Measurements from ENCODE around the gene COX7A2L. TPM values are rescaled to one million over a fixed set of nuclear protein-coding genes. Genes with fewer than 3 reads are reported as not detected.
"Not testable (repeated sequence)": the region's sequence is repeated elsewhere in the genome, so short reads cannot be mapped to it uniquely, and the experiment has no call there.

COX7A2L gene
- 100 to 1,000 TPM in 1 of 2 donors, 10 to 100 TPM in 1; 97.2 to 111 TPM for total RNA-seq
- long read RNA-seq, transcript COX7A2L-201 (3 exons, 1,112 nt), result major isoform, 204 of 219 reads
- long read RNA-seq, partial matches to known transcripts, result 5 of 219 reads
- long read RNA-seq, other reads (novel, unspliced or antisense), result 9 of 219 reads

GRCh38 chr2:42360890-42361727 is at the start of gene COX7A2L:
Gene COX7A2L, minus strand, starts transcription at chr2:42361217. Its CDS starts 56 bp downstream, at chr2:42361161.
- ATAC-seq (peak; percentile 91), DNase-seq (peak; percentile 97 to 98)
- intact Hi-C loops (cut with DNase I, micrococcal nuclease), result no loop called here

DNA sequence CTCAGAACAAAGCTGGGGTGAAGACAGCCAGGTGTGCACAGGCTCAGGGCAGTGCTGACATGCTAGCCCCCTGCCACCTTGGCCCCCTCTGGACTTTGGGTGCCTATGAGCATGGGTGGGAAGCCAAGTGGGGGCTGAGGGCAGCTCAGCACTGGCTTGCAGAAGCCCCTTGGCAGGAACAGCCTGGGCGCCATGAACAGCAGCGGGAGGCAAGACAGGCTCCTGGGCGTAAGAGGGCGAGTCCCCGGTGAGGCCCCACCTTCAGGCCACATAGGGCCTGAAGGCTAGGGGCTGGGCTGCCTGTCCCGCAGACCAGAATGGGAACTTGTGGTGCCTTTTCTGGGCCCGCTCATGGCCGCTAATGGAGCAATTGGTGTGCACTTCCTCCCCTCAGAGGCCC is 47.0 kb upstream of the COX7A2L start:
- intact Hi-C loops (cut with DNase I, micrococcal nuclease), result no loop called here
- DNase-seq, result no peak
- ATAC-seq, result no peak

- intact Hi-C loops (cut with DNase I, micrococcal nuclease), result no loop called here
- DNase-seq, result no peak
- ATAC-seq, result no peak
Measured at GRCh38 chr2:42407476-42407875, 46.5 kb upstream of the COX7A2L start.

DNA sequence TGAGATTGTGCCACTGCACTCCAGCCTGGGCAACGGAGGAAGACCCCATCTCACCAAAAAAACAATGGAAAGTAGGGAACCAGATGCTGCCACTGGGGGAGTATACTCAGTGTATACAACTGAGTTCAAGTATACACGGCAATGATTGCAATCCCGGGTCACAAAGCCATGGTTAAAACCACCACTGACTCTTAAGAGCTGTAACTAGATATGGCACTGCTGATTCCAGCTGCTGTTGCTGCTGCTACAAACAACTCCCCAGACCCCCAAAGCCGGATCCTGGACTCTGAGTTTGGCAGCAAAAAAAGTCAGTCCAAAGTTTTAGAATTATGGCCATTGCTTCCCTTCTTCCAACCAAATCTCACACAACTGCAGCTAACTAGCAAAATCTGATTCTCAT is 43.7 kb upstream of the COX7A2L start:
- DNase-seq (no peak), ATAC-seq (no peak)
- intact Hi-C loops (cut with DNase I, micrococcal nuclease), result no loop called here

DNA sequence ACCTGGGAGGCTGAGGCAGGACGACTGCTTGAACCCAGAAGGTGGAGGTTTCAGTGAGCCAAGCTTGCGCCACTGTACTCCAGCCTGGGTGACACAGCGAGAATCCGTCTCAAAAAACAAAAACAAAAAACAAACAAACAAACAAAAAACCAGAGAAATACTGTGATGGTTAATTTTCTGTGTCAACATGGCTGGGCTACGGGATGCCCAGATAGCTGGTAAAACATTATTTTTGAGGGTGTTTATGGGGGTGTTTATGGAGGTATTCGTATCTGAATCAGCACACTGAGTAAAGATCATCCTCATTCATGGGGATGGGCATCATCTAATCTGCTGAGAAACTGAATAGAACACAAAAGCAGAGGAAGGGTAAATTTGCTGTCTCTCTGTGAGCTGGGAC is 40.8 kb upstream of the COX7A2L start:
- ATAC-seq (no peak), DNase-seq (no peak)
- intact Hi-C loops (cut with DNase I, micrococcal nuclease), result no loop called here

DNA sequence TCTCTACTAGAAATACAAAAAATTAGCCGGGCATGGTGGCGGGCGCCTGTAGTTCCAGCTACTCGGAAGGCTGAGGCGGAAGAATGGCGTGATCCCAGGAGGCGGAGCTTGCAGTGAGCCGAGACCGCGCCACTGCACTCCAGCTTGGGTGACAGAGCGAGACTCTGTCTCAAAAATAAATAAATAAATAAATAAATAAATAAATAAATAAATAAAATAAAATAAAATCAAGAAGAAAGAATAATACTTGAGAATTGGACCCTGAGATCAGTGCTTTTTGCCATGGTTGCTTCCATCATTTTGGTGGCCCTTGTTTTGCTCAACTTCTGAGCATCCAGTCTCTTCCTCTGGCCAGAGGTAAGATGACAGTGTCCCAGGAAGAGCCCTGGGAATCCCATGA is 37.0 kb upstream of the COX7A2L start:
- intact Hi-C loops (cut with DNase I, micrococcal nuclease); DNase-seq: not testable (repeated sequence)

DNA sequence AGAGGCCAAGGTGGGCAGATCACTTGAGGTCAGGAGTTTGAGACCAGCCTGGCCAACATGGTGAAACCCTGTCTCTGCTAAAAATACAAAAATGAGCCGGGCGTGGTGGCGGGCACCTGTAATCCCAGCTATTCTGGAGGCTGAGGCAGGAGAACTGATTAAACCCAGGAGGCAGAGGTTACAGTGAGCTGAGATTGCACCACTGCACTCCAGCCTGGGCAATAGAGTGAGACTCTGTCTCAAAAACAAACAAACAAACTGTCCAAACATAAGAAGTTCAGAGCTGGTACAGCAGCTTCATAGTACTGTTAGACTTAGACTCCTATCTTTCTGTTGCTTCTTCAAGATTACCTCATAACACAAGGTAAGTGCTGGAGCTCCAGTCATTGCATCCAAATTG is 32.3 kb upstream of the COX7A2L start:
- ATAC-seq; DNase-seq; intact Hi-C loops (cut with DNase I, micrococcal nuclease): not testable (repeated sequence)

More for the DNA sequence above, 37.0 kb upstream of the COX7A2L start:
- ATAC-seq, result not testable (repeated sequence)

- intact Hi-C loops (cut with DNase I, micrococcal nuclease), result no loop called here
- DNase-seq, result no peak
- ATAC-seq, result no peak
Measured at GRCh38 chr2:42392191-42392590, 31.2 kb upstream of the COX7A2L start.

DNA sequence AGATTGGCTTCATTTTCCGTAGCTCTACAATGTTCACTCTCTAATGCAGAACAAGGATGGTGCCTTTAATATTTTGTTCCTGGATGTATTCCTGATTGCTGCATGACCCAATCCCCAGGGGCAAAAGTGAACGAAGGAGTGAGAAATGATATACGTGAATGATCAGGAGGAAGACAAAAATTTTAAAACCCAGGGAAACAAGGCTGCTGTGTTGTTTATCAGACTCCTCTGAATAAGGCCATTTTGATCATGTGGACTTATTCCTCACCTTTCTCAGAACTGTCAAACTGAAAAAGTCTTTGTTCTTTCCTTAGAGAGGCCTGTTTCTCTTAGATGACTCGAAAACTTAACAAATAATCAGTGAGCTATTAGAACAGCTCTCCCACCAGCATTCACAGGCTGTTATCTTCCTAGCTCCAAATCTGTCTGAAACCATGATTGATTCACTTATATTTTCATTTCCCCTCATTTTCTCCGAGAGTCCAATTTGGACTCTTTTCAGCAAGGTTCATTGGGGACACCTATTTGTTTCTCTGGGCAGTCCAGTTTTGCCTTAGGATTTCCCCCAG is 29.5 kb upstream of the COX7A2L start:
- ATAC-seq (no peak), DNase-seq (no peak)
- intact Hi-C loops (cut with DNase I, micrococcal nuclease), result no loop called here

GRCh38 chr2:42386682-42387081 is 25.7 kb upstream of the COX7A2L start:
- intact Hi-C loops (cut with DNase I, micrococcal nuclease), result no loop called here
- DNase-seq, result no peak
- ATAC-seq, result no peak

GRCh38 chr2:42385225-42385624 is 24.2 kb upstream of the COX7A2L start:
- peak in 1 of 2 donors; percentile 55 for DNase-seq
- peak; percentile 85 for ATAC-seq
- intact Hi-C loops (cut with DNase I, micrococcal nuclease), result no loop called here

GRCh38 chr2:42383855-42384530 is 23.0 kb upstream of the COX7A2L start:
- ATAC-seq, result no peak

GRCh38 chr2:42382144-42382543 is 21.1 kb upstream of the COX7A2L start:
- intact Hi-C loops (cut with DNase I, micrococcal nuclease), result no loop called here
- ATAC-seq, result peak; percentile 54

More at GRCh38 chr2:42383855-42384530, 23.0 kb upstream of the COX7A2L start:
- intact Hi-C loops (cut with DNase I, micrococcal nuclease), result no loop called here
- DNase-seq, result no peak

DNA sequence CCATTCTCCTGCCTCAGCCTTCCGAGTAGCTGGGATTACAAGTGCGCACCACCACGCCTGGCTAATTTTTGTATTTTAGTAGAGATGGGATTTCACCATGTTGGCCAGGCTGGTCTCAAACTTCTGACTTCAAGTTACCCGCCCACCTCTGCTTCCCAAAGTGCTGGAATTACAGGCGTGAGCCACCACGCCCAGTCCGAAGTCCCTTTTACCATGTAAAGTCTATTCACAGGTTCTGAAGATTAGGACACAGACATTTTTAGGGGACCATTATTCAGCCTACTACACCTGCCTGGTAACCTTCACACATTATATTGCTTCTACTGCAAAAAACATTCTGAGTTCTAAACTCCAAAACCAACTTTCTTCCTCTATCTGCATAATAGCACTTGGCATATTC is 19.0 kb upstream of the COX7A2L start:
- ATAC-seq, result peak; percentile 81
- intact Hi-C loops (cut with DNase I, micrococcal nuclease), result not testable (repeated sequence)
- DNase-seq, result peak; percentile 48 to 72

More at GRCh38 chr2:42382144-42382543, 21.1 kb upstream of the COX7A2L start:
- no peak for DNase-seq

DNA sequence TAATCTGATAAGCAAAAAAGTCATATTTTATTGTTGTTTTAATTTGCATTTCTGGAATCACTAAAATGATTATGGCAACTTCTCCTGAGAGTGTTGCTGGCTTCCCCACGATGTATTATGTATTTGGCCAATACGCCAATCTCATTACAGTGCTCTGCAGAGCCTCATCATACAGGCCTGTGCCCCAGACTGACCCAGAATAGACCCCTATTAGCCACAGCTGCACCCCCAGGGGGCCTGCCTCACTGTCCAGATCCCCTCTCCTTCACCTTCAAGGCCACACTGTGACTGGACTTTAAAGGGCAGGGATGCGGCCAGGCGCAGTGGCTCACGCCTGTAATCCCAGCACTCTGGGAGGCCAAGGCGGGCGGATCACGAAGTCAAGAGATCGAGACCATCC is 17.4 kb upstream of the COX7A2L start:
- intact Hi-C loops (cut with DNase I, micrococcal nuclease), result no loop called here
- ATAC-seq, result no peak
- DNase-seq, result no peak

DNA sequence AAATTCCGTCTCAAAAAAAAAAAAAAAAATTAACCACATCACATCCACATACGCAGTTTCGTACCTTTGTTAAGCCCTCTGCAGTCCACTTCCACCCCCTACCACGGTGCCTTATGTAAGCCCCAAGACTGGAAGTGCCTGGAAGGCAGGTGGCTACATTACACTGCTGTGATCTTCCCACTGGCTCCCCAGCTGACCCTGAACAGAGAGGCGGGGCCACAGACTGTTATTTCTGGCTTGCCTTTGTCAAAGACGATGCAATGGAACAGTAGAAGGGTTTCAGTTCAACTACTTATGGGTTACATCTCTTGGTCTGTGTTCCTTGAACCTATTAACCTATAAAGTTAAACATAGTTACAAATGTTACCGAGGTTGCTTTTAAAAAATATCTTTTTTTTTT is 15.7 kb upstream of the COX7A2L start:
- DNase-seq (no peak), ATAC-seq (no peak)
- intact Hi-C loops (cut with DNase I, micrococcal nuclease), result no loop called here

DNA sequence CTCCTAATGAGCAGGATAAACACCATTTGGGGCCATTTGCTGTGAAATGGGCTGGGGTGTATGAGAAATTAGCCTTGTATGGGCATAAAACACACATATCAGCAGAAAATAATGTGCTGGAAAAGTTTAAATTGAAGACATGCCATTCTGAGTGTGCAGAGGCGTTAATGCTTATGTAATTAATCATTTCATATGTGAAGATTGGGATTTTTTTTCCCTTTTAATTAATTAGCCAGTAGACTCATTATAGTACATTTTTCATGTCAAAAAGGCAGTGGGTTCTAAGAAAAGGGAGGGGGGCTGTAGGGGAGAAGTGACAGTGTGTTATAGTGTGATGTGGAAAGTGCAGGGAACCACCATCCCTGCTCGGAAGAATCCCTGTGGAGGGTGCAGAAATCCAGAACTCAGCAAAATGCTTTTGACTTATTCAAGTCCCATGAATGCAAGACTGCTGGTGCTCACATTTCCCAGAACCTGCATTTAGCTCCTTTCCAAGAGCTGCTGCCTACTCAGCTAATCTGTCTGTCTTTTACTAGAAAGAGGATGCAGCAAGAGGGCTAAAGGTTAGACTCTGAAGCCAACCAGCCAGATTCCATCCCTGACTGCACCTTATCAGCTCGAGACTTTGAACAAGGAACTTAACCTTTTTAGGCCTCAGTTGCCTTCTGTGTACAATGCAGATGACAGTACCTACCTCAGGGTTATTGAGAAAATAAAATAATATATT is 11.6 kb upstream of the COX7A2L start:
- intact Hi-C loops (cut with DNase I, micrococcal nuclease), result no loop called here
- DNase-seq, result no peak
- ATAC-seq, result peak; percentile 25

DNA sequence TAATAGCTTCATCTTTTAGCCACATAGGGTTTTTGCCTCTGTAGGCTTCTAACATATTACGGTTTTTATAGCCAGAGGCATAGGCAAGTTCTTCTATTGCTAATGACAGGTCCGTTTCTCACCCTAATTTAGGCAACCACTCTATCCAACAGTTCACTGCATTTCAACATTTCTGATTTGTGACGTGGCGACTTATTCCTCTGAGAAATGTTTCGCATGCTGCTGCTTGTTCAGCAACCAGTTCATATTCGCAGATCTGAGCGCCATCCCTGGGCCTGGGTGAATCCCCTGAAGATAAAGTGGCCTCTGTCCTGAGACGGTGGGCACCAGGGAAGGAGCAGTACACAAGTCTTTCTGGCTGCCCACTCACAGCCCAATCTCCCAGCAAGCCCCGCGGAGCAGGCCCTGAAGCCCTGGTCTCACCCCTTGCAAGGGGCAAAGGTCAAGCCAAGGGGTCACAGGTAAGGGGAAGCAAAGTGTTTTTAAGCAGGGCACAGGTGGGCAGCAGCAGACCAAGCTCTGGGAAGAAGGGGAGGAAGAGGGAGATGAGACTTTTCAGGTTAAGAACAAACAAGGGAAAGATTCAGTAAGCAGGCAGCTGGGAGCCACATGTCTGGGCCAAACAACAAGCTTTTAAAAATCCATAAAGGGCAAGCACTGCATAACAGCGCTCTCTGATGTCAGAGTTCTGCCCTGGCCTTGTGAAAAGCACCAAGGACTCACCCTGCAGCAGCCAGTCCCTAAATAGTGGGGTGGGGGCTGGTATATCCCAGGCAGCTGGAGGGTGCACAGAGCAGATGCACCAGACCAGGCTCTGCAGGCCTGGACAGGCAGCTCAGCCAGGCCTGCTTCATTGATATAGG is 10.8 kb upstream of the COX7A2L start:
- DNase-seq (no peak), ATAC-seq (no peak)
- intact Hi-C loops (cut with DNase I, micrococcal nuclease), result no loop called here
